HG02943 (cell line): ENCODE measurements around the gene LPP.

Source experiments
- ATAC-seq: cut with Tn5 transposase; IDR thresholded peaks from one replicate; pipeline ENCODE4 v1.9.1; 2021; ENCODE audit warnings: mild to moderate bottlenecking, low read depth, moderate library complexity; ENCODE audit not compliant: unreplicated experiment

Gene LPP

DNA sequence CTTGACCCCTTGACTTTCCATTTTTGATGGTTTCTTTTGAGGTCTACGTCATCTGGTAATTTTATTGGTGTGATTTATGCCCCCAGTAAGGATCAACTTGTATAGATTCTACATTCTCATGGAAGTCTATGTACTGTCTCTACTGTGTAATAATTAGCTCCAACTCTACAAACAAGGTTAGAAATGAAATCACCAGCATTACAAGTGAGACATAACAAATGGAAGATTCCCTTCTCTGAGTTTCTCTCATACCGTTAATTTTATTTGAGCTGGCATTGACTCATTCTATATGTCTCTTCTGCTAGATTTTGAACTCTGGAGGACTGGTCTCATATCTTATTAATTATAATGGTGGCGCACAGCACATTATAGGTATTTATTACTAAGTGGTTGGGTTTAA is 138.9 kb downstream of the LPP start:
- ATAC-seq = no peak

- no peak for ATAC-seq
Measured at GRCh38 chr3:188294113-188294512, 140.2 kb downstream of the LPP start.

GRCh38 chr3:188294823-188295487 is 141.0 kb downstream of the LPP start:
- ATAC-seq = no peak

GRCh38 chr3:188295876-188296275 is 141.9 kb downstream of the LPP start:
- no peak for ATAC-seq

DNA sequence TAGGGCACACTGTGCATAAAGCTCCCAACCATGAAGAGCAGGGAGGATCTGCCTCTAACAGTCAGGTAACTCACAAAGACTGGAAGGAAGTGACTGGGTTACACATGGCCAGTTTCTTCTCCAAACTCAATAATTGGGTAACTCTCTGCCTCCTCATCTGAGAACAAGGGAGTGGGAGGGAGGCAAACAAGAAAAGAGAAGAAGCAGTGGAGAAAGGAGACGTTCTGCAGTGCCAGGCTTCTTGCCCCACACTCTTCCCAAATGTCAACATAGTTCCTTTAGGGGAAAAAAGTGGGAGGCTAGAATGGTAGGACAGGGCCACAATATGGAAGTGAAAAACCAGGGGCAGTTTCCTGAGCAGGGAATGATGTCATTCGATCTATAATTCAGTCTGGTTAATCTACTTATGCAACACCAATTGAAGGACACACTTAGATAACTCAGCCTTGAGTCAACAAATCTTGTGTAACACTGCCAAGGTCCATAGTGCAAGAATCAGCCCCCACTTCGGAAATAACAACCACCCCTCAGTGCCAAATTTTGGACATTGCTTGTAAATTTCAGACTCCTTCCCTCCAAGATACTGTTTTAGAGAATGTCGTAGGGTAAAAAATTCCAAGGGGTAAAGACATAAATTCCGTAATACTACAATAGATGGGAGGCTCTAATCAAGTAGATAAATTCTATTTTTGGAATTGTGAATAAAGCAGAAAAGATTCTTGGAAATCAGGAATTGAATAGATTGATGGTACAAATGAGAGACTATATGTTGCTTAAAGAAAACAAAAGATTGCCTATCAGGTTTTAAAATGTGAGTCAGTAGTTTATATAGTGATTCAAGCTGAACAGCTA is 143.0 kb downstream of the LPP start:
- no peak for ATAC-seq

DNA sequence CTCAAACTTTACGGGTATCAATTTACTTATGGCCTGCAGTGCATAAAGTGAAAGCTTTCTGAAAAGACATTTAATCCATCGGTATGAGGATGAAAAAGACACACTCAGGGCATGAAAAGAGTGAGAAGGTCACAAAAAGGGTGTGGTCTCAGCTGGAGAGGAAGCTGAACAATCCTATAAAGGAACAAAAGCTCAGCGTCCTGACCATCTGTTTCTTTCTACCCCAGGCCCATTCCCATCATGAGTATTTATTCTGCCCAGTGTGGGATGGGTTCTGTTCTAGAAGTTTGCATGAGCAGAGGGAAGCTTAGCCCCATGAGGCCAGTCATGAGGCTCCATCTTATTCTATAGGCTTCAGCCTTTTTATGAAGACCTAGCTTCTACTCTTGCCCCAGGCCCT is 144.6 kb downstream of the LPP start:
- ATAC-seq = no peak

DNA sequence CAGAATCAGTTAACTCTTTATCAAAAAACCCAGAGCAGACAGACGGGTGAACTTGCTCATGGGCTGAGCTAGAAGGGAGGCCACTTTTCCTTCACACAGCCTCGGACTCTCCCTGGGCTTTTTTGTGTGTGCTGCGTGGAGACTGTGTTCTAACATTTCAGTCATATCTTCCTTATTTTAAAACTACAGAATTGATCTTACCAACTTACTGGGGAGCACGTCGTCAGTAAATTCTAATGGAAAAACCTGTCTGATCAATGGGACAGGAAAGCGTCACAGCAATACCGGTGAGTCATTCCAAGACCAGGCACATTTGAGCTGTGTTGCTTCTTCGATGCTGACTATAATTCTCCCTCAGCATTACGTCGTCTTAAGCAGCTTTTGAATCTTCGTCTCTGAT is 145.1 kb downstream of the LPP start:
- ATAC-seq = no peak

DNA sequence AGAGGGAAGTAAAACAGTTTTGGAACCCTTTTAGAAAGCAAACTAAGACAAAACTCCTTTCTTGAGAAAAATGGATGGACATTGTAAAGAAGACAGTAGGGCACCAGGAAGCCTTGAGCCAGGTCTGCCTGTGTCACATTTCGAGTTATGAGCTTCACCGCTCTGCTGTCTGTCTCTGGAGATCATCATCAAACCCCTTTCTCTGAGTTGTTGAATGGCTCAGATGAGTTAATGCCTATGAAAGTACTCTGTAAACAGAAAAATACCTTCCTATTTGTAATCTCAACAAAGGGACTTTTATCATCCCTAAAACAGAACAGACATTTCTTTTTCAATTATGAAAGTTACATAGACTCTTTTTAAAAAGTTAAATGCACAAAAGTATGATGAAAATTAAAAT is 145.8 kb downstream of the LPP start:
- no peak for ATAC-seq

DNA sequence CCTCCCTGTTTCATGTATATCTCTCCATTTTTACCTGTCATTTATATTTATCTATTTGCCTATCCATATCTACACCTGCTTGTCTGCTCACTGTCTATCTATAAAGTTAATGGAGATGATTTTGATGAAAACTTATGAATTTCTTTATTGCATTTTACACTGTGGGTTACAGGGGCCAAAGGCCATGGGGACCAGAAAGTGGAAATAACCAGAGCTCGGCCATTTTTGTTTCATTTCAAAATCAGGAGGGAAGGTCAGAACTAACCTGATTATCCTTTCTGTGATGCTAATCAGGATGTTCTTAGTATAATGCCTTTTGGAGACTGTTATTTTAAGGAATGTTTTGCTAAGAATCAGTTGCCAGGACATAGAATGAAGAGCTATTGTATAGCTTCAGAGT is 147.2 kb downstream of the LPP start:
- no peak for ATAC-seq

- ATAC-seq = no peak
Measured at GRCh38 chr3:188303286-188303799, 149.4 kb downstream of the LPP start.

DNA sequence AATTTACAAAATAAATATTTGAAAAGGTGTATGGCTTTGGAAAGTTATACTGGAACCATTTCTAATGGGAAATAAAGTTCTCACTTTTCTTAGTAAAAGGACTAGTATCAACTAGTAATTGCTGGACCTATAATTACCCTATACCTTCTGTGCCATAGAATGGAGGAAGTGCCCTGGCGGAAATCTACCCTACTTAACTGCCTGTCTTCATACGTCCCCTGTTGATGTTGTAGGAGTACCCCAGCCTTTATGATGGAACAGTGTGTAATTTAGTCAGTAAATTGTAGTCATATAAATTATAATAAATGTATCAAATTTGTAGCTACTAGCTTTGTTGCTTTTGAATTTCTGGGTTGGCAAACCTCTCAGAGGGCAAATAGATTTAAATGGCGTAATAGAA is 149.9 kb downstream of the LPP start:
- ATAC-seq = no peak

DNA sequence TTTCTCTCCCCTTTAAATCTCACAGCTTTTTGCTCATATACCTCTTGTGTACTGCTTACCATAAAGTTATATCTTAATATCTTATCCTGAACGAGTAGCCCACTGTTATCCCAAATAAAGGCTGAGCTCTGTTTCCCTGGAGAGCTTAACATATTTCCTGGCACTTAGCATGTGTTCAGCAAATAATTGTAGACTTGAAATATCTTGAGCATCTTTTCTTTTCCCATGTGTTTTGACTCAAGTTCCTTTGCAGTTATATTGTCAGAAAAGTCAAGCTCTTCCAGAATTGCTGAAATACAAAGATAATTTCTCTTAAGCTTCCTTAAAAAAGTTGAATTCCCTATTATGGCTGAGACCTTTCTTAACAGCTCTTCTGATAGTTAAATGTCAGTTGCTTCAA is 150.5 kb downstream of the LPP start:
- no peak for ATAC-seq

DNA sequence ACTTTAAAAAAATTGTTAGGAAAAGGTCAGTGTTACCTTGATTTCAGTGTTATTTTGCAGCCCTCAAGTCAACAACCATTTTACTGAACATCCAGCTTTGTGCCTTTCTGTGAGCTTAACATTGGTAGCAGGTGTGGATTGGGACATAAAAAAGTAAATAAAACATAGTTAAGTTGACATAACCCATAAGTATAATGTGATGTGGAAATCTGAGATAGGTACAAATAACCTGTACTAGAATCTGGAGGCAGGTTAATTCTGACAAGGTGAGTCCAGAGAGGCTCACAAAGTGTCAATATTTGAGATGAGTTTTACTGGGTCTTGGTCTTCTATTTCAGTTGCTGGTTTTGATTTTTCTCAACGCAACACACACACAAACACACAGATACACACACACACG is 151.3 kb downstream of the LPP start:
- no peak for ATAC-seq

DNA sequence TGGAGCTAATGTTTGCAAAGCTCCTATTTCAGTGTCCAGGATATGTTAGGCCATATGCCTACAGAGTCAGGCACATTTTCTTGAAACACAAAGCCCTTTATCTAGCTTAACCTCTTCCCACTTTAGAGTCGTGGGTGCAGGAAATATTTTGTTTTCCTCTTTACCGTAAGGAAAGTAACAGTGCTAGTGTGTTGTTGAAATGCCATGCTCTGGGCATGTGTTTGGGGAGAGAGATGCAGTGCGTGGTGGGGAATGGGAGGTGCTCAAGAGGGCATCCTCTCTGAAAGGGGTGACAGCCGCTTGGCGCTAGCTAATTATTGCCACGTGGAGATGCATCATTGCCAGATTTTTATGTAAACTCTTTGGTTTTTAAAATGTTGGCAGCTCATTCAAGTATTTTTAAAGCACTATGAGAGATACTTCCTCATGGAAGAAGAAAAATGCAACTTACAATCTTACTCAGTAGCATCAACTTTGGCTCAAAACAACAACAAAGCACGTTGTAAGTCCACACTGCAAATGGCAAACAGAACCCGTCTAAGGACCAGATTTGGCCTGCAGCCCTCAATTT is 152.6 kb downstream of the LPP start:
- no peak for ATAC-seq

DNA sequence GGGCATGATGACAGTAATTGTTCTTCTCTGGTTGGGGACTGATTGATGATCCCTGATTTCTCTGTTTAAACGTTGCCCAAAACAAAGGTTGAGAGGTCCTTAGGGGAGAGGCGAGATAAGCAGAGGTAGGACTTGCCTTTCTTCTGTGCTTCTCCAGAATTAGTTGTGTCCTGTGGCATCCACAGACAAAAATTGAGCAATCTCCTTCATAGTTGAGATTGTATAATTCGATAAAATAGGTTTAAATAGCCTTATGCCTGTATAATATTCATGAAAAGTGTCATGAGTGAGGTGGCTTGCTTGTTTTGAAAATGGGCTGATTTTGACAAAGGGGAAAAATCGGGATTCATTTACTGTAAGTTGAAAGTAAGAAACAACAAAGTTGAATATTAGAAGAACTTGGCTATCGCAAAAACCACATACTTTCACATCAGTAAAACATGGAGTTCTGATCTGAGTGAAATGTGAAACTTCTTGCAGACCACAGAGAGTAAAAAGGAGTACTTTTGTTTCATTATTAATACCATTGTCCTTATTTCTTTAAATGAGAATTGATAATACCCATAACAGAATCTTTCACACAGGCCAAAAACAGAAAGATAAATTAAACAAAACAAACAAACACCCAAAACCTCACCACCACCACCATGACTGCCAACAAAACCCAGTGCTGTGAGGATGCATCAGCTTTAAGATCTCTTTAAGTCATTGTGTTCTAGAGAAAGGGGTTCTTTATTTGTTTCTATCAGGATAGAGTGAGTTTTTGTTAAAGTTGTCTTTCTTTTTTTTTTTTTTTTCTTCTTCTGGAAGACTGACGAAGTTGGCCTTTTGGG is 155.7 kb downstream of the LPP start:
- ATAC-seq = peak; percentile 94

- ATAC-seq = no peak
Measured at GRCh38 chr3:188310270-188310710, 156.3 kb downstream of the LPP start.

DNA sequence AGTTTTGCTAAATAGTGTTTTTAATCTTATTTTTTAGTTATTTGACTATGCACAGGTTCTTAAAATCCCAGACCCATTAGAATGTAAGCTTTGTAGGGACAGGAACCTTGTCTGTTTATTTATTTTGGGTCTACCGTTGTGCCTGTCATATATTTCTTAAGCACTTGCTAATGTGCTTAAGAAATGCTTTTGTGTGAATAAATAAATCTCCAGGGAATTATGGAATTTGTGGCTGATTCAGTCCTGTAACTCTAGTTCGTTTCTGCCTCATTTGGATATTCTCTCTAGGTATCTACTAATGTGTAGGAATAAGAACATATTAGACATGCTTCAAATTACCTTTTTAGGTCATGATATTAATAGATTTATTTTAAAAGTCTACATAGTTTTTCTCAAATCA is 161.6 kb downstream of the LPP start:
- ATAC-seq = no peak

- no peak for ATAC-seq
Measured at GRCh38 chr3:188316021-188316722, 162.2 kb downstream of the LPP start.

DNA sequence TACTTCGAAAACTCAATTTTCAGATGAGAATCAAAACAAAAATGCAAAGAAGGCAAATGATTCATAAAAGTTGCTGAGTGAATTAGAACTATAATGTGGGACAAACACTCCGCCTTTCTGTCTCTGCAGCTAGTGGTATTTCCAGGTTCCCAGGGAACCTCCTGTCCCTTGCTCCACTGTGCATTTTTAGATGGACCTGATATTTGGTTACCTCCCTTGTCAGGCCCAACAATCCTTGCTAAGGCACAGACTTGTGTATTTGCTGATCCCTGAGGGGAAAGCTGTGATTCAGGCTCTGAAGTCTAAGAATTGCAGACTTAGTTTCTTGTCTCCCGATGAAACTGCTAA is 162.7 kb downstream of the LPP start:
- no peak for ATAC-seq

DNA sequence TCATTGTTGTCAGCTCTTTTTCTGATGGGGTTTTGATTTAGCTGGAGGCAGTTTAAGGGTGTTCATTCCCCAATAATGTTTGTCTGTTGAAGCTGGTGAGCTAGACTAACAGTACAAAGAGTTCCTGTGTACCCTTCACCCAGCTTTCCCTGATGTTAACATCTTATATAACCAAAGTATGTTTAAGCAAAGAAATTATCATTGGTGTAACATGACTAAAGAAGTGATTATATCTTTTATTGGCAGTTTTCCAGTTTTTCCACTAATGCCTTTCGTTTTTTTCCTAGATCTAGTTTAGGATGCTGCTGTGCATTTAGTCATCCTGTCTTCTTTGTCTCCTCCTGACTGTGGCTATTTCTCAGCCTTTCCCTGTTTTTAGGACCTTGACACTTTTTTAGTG is 165.6 kb downstream of the LPP start:
- ATAC-seq = no peak
